ENCODE data around the gene GLRX3.

GRCh38 chr10:130206216-130206737 is 70.1 kb downstream of the GLRX3 start:
- TF ChIP-seq CTCF (IDR thresholded peaks at IDR 0.05), result no peak
- no peak for TF ChIP-seq ZNF219 (CRISPR knock-in tag; IDR thresholded peaks at IDR 0.05; ENCODE audit: borderline replicate concordance)
- no peak for TF ChIP-seq FOXJ3 (CRISPR knock-in tag; IDR thresholded peaks at IDR 0.05; ENCODE audit: borderline replicate concordance)
- TF ChIP-seq ZNF263 (CRISPR knock-in tag; IDR thresholded peaks at IDR 0.05; ENCODE audit: low read depth), result no peak
- TF ChIP-seq ATF6 (CRISPR knock-in tag; IDR thresholded peaks at IDR 0.05), result no peak
- TF ChIP-seq ARID4B (CRISPR knock-in tag; IDR thresholded peaks at IDR 0.05; ENCODE audit: borderline replicate concordance), result no peak
- TF ChIP-seq CBFB (CRISPR knock-in tag; IDR thresholded peaks at IDR 0.05; ENCODE audit: low read depth), result no peak
- TF ChIP-seq, protein P1, sequence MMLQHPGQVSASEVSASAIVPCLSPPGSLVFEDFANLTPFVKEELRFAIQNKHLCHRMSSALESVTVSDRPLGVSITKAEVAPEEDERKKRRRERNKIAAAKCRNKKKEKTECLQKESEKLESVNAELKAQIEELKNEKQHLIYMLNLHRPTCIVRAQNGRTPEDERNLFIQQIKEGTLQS (CRISPR knock-in tag; conservative IDR thresholded peaks at IDR 0.05), result no peak
- no peak for TF ChIP-seq SMAD3 (CRISPR knock-in tag; IDR thresholded peaks at IDR 0.05; ENCODE audit: borderline replicate concordance)
- no peak for TF ChIP-seq ZBTB21 (CRISPR knock-in tag; IDR thresholded peaks at IDR 0.05; ENCODE audit: borderline replicate concordance)
- no peak for TF ChIP-seq TCF7 (CRISPR knock-in tag; IDR thresholded peaks at IDR 0.05; ENCODE audit: low read depth)
- TF ChIP-seq, protein P2, sequence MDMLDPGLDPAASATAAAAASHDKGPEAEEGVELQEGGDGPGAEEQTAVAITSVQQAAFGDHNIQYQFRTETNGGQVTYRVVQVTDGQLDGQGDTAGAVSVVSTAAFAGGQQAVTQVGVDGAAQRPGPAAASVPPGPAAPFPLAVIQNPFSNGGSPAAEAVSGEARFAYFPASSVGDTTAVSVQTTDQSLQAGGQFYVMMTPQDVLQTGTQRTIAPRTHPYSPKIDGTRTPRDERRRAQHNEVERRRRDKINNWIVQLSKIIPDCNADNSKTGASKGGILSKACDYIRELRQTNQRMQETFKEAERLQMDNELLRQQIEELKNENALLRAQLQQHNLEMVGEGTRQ (CRISPR knock-in tag; IDR thresholded peaks at IDR 0.05), result no peak
- TF ChIP-seq IRF2 (CRISPR knock-in tag; IDR thresholded peaks at IDR 0.05; ENCODE audit: borderline replicate concordance, low read depth), result no peak
